GM21576 (cell line): ENCODE measurements around the gene ACTN3.
"Not testable (repeated sequence)": the region's sequence is repeated elsewhere in the genome, so short reads cannot be mapped to it uniquely, and the experiment has no call there.

Experiments
- ATAC-seq: cut with Tn5 transposase; IDR thresholded peaks from one replicate; pipeline ENCODE4 v1.9.1; 2021; ENCODE audit warnings: mild to moderate bottlenecking, moderate library complexity; ENCODE audit not compliant: unreplicated experiment

The ACTN3 gene

DNA sequence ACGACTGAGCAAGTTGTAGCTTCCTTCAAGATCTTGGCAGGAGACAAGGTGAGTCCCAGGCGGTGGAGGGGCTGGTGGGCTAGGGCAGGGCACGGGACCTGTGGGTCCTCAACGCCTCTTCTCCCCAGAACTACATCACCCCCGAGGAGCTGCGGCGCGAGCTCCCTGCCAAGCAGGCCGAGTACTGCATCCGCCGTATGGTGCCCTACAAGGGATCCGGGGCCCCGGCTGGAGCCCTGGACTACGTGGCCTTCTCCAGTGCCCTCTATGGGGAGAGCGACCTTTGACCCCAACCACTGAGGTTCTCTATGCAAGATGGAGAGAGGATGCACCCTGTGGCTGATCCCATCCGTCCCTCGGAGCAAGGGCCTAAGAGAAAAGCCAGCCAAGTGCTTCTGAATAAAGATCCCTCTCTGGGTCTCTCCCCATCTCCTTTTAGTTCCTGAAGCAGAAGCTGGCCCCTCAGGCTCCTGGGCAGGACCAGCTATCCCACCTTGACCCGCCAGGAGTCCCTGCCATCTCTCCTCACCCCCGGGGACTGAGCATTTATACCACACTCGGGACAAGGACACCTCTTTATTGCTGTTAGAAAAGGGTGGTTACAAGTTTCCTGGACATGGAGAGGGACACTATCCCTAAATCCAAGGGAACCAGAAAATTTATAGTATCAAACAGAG is 16.3 kb downstream of the ACTN3 start:
- no peak for ATAC-seq

DNA sequence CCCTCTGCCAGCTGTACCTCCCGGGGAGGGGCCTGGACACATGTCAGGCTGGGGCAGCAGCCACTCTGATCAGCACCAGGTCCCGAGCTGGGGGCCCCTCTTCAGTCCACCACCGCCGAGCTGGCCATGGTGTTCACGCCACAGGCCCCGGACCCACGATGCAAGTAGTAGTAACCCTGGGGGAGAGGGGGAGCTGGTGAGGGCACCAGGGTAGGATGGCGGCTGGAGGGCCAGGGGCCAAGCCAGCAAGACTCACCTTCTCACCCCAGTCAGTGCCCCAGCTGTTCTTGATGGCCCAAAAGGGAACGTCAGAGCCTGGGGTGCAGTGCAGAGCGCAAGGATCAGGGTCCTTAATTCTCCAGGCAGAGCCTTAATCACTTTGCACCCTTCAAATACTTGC is 17.1 kb downstream of the ACTN3 start:
- ATAC-seq: no peak

DNA sequence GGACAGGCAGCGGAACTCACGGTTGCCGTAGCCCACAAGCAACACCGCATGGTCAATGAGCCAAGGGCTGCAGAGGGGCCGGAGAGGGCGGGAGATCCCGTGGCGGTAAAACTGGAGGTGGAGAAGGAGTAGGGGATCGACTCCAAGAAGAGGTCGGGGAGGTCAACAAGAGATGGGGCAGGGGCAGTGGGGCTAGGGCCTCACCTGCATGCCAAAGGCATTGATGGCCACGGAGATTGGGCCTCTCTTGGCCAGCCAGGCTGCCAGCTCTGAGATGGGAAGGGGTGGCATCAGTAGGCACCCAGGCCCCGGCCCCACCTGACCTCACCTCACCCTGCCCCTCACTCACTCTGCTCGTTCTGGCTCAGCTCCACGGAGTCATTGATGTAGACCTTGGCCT is 17.8 kb downstream of the ACTN3 start:
- no peak for ATAC-seq

DNA sequence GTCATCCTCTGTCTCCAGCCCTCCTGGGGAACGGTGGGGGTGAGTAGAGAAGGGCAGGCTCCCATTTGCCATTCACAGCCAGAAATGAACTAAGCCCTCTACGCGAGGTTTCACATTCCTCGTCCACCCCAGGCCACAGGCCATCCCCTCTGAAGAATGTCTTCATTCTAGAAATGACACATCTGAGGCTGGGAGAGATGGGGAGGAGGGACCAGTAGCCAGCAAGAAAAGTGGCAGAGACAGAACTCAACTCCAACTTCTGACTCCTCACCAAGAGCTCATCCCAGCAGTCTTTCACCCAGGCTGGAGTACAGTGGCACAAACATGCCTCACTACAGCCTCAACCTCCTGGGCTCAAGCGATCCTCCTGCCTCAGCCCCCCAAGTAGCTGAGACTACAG is 18.3 kb downstream of the ACTN3 start:
- ATAC-seq: no peak

DNA sequence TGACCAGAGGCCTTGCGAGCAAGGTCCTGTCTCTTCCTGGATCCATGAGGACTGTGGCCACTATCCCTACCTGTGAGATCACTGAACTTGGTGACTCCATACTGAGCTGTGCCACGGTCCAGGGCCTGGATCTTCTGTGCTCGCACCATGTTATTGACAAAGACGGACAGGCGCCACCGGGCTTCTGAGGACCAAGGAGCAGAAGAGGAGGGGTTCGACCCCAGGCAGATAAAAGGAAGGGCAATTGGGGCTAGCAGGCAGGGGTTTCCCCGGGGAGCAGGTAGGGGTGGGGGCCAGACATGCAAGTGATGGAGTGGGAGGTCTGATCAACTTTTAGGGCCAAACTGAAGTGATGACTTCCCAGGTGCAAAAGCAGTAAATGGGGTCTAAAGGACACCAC is 19.5 kb downstream of the ACTN3 start:
- no peak for ATAC-seq

DNA sequence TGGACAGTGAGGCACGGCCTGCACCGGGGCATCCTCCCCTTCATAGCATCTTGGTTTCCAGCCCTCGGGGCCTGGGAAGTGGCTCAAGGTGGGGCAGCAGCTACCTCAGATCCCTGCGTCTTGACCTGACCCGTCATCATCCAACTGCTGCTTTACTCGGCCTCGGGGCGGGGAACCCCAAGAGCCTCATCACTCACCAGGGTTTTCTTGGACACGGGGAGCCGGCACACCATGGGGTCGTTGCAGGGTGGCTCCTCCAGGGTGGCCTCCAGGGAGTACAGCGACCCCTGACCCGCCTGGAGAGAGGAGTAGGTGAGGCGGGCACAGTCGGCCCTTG is 21.1 kb downstream of the ACTN3 start:
- no peak for ATAC-seq

DNA sequence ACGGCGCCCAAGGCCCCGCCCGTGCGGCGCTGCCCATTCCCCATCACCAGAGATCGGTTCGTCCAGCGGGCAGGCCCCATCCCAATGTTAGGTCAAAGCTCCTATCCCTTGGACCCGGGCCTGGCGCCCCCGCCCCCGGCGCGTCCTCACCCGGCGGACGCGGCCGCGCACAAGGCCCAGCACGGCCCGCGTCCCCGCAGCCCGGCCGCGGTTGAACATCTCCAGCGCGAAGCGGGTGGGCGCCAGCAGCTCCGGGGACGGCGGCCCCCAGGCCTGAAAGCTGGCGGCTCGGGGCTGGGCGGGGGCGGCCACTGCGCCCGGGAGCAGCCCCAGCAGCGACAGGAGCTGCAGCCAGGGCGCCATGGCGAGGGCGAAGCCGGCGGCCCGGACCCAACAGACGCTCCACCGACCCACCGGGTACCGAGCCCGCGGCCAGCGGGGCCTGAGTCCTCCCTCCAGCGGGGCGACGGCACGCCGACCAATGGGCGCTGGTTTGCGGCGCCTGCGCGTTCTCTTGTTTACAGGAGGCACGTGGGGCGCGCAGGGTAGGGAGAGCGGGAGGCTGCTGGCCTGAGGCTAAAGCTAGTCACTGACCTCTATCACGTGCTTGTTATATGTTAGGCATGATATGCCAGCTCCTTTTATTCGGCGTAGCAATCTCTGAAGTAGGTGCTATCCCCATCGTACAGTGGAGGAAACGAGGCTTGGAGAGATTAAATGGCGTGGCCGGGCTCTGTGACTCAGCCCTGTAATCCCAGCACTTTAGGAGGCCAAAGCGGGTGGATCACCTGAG is 21.6 kb downstream of the ACTN3 start, which contains the start of gene CTSF:
CTSF (minus strand) TSS at position 483 of the 793 bp plus-strand sequence; CDS start at position 363, 120 bp downstream.
- no peak for ATAC-seq

DNA sequence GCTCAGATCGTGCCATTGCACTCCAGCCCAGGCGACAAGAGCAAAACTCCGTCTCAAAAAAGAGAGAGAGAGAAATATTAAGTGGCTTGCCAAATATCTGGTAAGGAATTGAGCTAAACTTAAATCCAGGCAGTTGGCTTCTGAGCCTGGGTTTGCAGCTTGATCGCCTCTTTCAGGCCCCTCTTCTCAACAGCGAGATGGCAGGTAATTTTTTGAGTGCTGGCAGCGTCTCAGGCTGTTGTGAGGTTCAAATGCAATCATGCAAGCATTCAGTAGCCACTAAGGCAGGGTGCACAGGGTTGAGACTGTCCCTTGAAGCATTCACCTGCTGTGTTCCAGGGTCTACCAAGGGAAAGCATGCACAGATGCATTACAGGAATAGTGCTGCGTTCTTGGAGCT is 22.4 kb downstream of the ACTN3 start:
- ATAC-seq: no peak

DNA sequence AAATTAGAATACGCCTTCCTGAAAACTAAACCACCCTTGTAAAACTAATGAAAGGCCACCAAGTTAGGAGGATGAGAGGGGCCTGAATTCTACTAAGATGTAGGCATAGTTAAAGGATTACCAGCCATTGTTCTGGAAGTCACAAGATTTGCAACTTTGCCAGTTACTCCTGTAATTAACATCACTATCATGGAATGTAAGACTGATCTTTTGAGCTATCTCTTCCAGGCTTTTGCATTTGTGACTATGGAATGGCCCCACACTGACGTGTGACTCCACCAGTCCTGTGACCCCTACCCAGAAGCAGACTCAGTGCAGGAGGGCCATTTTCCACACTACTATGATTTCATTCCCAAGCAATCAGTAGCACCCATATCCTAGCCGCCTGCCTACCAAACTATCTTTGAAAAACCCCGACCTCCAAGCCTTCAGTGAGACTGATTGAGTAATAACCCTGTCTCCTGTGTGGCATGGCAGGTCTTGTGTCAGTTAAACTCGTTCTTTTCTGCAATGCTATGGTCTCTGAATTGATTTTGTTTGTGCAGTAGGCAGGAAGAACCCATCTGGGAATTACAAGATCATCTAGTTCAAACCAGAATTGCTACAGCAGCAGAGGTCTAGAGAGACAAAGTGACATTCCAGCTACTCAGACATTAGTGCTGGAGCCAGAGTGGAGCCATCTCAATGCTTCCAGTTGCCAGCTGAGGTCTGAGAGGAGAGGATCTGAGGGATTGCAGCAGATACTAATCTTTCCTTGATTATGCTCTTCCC is 23.6 kb downstream of the ACTN3 start:
- no peak for ATAC-seq

DNA sequence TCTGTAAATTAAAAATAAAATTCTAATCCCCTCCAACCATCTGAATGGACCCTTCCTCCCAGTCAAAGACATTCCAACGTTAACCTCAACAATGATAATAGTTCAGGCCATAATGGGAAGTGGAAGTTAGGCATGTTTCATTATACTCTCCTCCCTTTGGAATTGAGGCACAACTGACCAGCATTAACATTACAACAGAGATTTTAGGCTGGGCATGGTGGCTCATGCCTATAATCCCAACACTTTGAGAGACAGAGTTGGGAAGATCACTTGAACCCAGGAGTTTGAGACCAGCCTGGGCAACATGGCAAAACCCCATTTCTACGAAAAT is 24.1 kb downstream of the ACTN3 start:
- ATAC-seq: no peak

DNA sequence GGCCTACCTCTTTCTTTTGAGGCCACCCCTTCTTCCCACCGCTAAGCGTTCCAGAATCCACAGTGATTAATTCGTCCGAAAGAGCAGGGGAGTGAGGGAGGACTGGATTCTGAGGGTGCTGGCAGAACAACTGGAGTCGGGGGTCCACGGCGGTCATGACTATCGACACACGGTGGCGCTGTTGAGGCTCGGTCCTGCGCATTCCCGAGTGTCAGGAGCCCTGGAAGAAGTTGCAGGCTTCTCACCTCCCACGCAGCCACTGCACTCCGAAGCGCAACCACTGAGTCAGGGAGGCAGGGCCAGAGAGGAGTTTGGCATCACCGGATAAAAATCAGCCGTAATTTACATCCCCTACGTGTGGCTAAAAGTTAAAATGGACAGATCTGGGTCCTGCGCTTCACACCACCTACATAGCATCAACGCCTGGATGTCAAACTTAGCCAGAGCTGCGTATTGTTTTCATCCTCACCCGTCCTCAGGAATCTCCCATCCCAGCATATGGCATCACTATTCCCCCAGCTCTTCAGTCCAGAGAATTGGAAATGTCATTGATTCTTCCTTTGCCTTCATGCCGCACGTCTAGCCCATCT is 32.4 kb downstream of the ACTN3 start:
- ATAC-seq: no peak

DNA sequence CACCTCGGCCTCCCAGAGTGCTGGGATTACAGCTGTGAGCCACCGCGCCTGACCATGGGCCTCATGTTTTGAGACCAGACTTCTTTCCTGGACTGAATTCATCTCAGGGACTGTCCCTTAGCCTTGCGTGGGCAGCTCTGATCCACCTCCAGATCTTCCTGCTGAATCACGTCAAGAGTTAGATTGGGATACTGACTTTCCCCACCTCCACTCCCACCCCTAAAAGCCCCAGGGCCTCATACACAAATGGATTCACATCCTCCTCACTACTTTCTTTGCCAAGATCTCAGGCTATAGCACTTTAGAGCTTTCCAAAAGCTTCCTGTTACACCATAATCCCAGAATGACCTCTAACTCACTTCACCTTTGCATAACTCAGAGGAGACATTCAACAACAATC is 34.1 kb downstream of the ACTN3 start:
- no peak for ATAC-seq

DNA sequence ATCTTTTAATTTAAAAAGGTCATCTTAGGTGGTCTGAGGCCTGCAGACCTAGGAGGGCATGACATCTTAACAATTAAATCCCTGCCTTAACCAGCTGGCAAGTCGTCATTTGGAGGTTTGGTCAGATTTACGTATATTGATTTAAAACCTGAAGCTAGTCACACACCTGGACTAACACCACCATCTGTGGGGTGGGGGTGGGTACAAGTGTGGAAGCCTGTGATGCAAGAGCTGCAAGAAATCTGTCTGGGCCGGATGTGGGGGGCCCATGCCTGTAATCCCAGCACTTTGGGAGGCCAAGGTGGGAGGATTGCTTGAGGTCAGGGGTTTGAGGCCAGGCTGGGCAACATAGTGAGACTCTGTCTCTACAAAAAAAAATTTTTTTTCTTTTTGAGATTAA is 34.6 kb downstream of the ACTN3 start:
- ATAC-seq: no peak

DNA sequence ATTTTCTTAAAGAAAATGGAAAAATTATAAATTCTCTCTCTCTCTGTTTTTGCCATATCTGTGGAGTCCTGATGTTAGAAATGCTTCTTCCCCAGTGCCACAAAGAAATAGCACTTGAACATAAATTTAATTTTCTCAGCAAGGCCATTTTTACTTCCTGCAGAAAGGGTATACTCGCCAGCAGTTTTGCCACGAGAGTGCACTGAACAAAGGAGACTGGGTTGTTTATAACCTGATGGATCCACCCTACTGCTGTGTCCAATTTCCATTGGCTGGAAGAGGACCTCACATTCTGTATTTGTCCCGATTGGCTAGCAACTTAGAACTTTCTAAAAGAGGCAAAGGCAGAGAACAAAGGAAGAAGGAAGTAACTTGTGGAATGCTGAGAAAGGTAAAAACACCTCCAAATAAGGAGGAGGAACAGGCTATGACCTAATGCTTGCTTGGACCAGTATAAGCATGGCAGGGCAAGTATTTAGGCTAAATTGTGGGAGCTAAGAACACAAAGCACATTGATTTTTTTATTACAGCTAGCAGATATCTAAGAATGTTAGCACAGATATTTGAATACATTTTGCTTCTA is 36.0 kb downstream of the ACTN3 start:
- not testable (repeated sequence) for ATAC-seq

DNA sequence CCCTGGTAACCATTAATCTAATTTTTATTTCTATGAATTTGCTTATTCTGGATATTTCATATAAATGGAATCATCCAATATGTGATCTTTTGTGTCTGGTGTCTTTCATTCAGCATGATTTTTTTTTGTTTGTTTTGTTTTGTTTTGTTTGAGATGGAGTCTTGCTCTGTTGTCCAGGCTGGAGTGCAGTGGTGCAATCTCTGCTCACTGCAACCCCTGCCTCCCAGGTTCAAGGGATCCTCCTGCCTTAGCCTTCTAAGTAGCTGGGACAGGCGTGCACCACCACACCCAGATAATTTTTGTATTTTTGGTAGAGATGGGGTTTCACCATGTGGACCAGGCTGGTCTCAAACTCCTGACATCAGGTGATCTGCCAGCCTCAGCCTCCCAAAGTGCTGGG is 38.7 kb downstream of the ACTN3 start:
- ATAC-seq: not testable (repeated sequence)

DNA sequence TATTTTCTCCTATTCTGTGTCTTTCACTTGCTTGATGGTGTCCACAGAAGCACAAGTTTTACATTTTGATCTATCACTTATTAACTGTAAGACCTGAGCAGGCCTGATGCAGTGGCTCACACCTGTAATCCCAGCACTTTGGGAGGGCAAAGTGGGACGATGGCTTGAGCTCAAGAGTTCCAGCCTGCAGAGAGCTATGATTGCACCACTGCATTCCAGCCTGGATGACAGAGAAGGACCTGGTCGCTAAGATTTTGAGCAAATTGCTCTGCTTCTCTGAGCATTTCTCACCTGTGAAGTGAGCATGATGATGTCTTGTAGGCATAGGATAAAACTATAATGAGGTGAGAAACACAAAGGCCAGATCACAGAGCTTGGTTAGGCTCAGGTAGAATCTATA is 39.4 kb downstream of the ACTN3 start:
- ATAC-seq: no peak

DNA sequence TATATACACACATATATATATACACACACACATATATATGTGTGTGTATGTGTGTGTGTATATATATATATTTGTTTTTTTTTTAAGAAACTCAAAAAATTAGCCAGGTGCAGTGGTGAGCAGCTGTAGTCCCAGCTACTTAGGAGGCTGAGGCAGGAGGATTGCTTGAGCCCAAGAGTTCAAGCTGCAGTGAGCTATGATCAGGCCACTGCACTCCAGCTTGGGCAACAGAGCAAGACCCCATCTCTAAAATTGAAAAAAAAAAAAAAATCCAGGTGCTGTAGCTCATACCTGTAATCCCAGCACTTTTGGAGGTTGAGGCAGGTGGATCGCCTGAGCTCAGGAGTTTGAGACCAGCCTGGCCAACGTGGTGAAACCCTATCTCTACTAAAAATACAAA is 42.6 kb downstream of the ACTN3 start:
- not testable (repeated sequence) for ATAC-seq

DNA sequence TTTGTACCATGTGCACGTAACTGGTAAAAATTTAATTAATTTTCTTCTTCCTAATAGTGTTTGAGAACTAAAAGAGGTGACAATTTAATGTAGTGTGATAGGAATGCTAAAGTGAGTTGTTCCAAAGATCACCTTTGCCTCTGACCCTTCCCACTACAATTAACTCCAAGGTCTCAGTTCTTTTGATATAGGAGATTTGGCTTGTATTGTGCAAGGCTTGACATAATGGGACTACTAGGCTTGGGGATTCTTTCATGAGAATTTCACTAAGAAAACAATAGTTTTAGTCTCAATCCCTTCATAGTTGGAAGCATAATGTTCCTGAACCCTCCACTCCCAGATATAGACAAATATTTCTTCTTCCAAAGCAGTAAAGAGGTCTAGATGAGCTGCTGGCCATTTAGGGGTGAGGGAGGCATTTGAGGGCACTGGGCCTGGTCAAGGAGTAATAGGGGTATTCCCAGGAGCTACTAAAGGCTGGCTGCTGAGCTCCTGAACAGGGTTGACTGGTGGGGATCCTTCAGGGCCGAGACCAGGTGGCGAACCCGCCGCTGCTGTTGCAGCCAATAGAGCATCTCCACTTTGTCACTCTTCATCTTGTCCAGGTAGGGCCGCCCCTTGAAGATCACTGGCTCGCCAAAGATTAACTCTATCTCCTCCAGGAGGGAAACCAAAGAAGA is 43.4 kb downstream of the ACTN3 start:
- ATAC-seq: no peak

DNA sequence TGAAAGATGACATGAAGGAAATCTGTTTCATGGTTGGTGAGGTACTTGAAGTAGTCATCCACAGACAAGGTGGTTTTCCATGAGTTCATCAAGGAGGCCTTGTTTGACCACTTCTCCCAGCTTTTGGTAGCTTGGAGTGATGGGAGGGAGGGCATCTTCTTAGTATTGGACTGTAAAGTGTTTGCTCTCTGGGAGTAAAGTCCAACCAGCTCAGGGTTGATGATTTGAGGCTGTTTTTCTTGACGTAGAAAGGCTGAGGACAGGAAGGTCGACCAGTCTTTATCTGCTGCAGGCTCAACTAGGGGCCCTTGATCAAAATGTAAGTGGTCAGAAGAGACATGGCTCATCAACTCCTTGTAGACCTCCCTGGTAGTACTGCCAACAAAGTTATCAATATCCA is 44.5 kb downstream of the ACTN3 start:
- no peak for ATAC-seq

DNA sequence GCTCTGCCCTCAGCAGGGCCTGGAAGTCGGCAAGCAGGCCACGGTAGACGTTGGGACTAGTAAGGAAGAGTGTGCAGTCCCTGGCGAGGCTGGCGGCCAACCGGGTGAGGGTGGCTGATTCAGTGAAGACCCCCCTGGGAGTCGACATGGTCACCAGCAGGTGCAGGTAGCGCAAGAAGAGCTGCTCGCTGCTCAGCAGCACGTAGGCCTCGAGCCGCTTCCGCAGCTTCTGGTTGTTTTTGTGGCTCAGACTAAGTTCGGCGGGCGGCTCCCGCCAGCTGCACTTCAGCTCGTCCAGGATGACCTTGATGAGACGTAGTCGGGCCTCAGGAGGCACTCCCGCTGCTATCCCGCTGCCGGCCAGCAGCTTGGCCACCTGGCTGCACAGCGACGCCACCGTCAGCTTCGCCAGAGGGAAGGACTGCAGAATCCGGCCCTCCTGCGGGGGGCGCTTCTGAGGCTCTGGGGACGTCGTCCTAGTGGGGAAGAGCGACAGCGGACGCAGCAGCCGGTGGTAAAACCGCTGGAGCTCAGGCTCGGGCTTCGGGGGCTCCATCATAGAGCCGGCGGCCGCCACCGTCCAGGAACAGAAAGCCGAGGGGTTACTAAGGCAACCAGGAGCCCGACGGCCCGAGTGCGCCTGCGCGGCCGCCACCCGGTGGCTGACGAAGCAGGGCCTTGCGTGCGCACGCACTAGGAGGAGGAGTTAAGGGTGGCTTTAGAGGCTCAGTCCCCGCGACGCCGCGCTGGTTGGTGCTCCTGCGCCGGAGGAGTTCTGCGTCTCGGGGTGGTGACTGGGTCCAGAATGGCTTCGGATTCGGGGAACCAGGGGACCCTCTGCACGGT is 46.0 kb downstream of the ACTN3 start, which contains the start of the genes CCDC87 and CCS:
CCDC87 (minus strand) TSS at position 607 of the 846 bp plus-strand sequence; CDS start at position 559, 48 bp downstream.
CCS (plus strand) TSS at position 729 of the 846 bp plus-strand sequence; CDS start at position 806, 77 bp downstream.
- ATAC-seq: peak; percentile 80
